Mesendoderm (in vitro differentiated cells): ENCODE data around the gene KRTAP10-3.

ENCODE experiments used
- DNase-seq: peaks from one replicate; pipeline ENCODE4 v3.0.0; 2013
- H2AK5ac ChIP-seq: 2 replicates; pipeline ENCODE4 v1.6.1; 2013; ENCODE audit warnings: low read length, inconsistent platforms
- H2BK120ac ChIP-seq: 2 replicates; pipeline ENCODE4 v1.6.1; 2013; ENCODE audit warnings: low read depth, mild to moderate bottlenecking, low read length, moderate library complexity, mixed read lengths
- H2BK15ac ChIP-seq: replicated peaks from 2 replicates; pipeline ENCODE4 v1.6.1; 2013; ENCODE audit warnings: low read depth, mild to moderate bottlenecking, moderate library complexity
- H2BK5ac ChIP-seq: 2 replicates; pipeline ENCODE4 v1.6.1; 2013; ENCODE audit warnings: low read length, inconsistent platforms
- H3K18ac ChIP-seq: 2 replicates; pipeline ENCODE4 v1.6.1; 2013; ENCODE audit warnings: mild to moderate bottlenecking, low read length, mixed read lengths
- H3K23ac ChIP-seq: one replicate; pipeline ENCODE4 v1.6.1; 2013; ENCODE audit warnings: low read length
- H3K27ac ChIP-seq: 2 replicates; pipeline ENCODE4 v1.5.1; 2013; ENCODE audit warnings: low read depth, mild to moderate bottlenecking, inconsistent platforms, low read length, moderate library complexity
- H3K27me3 ChIP-seq: 2 replicates; pipeline ENCODE4 v1.6.1; 2013; ENCODE audit warnings: low read length, control low read depth, mild to moderate bottlenecking, inconsistent platforms; ENCODE audit not compliant: insufficient read depth, poor library complexity
- H3K36me3 ChIP-seq: 2 replicates; pipeline ENCODE4 v1.6.1; 2013; ENCODE audit warnings: low read length, inconsistent platforms; ENCODE audit not compliant: control insufficient read depth, insufficient read depth
- H3K4ac ChIP-seq: one replicate; pipeline ENCODE4 v1.6.1; 2013; ENCODE audit warnings: low read depth, mild to moderate bottlenecking, low read length, moderate library complexity
- H3K4me1 ChIP-seq: 2 replicates; pipeline ENCODE4 v1.6.1; 2013; ENCODE audit warnings: low read depth, low read length, inconsistent platforms; ENCODE audit not compliant: control insufficient read depth
- H3K4me2 ChIP-seq: 2 replicates; pipeline ENCODE4 v1.6.1; 2013; ENCODE audit warnings: low read length
- H3K4me3 ChIP-seq: 2 replicates; pipeline ENCODE4 v1.5.1; 2013; ENCODE audit warnings: mild to moderate bottlenecking, low read length
- H3K56ac ChIP-seq: one replicate; pipeline ENCODE4 v1.6.1; 2013; ENCODE audit warnings: low read length
- H3K79me1 ChIP-seq: 2 replicates; pipeline ENCODE4 v1.6.1; 2013; ENCODE audit warnings: low read length, inconsistent platforms
- H3K79me2 ChIP-seq: 2 replicates; pipeline ENCODE4 v1.6.1; 2013; ENCODE audit warnings: mild to moderate bottlenecking, low read length; ENCODE audit not compliant: control insufficient read depth, insufficient read depth
- H3K9ac ChIP-seq: 2 replicates; pipeline ENCODE4 v1.6.1; 2013; ENCODE audit warnings: low read length, inconsistent platforms
- H4K5ac ChIP-seq: one replicate; pipeline ENCODE4 v1.6.1; 2013; ENCODE audit warnings: low read length
- H4K8ac ChIP-seq: one replicate; pipeline ENCODE4 v1.6.1; 2013; ENCODE audit warnings: low read depth, mild to moderate bottlenecking, control low read depth, low read length, moderate library complexity
- WGBS: extraction: QIAGEN DNeasy Blood & Tissue Kit; methylation state at CpG from one replicate; pipeline ENCODE4 v1.1.7; 2013; ENCODE audit warnings: low lambda C conversion rate, missing lambda C conversion rate; ENCODE audit not compliant: insufficient coverage; ENCODE audit errors: extremely low coverage; 5-methylcytosine and 5-hydroxymethylcytosine counted together

Gene KRTAP10-3

GRCh38 chr21:44521301-44521927 is 37.2 kb downstream of the KRTAP10-3 start:
- H2BK120ac ChIP-seq = no peak overlapping the region
- H3K79me1 ChIP-seq = no peaks in the 10 kb centered on the region
- H3K18ac ChIP-seq = no peak overlapping the region
- H2BK5ac ChIP-seq = no peak overlapping the region
- no peaks in the 10 kb centered on the region for H3K27me3 ChIP-seq
- H2AK5ac ChIP-seq = no peak overlapping the region
- H3K4ac ChIP-seq = no peak overlapping the region
- no peak overlapping the region for H2BK15ac ChIP-seq
- H4K5ac ChIP-seq = no peak overlapping the region
- H3K4me3 ChIP-seq = no peak overlapping the region
- no peak overlapping the region for H3K9ac ChIP-seq
- no peak overlapping the region for H3K56ac ChIP-seq
- H3K4me1 ChIP-seq = no peaks in the 10 kb centered on the region
- WGBS = no CpG with 5 or more reads among the region's 22 CpGs
- peaks cover 4% of the 10 kb centered on the region for H3K36me3 ChIP-seq
- DNase-seq = no peak
- H4K8ac ChIP-seq = no peak overlapping the region
- H3K27ac ChIP-seq = no peak overlapping the region
- no peak overlapping the region for H3K4me2 ChIP-seq
- H3K79me2 ChIP-seq = no peaks in the 10 kb centered on the region
- no peak overlapping the region for H3K23ac ChIP-seq

- Histone ChIP-seq H2BK120ac (no peak overlapping the region), H3K18ac (no peak overlapping the region), H3K4me2 (no peak overlapping the region), H3K79me1 (no peaks in the 10 kb centered on the region), H3K27me3 (no peaks in the 10 kb centered on the region), H2BK5ac (no peak overlapping the region), H3K4me1 (no peaks in the 10 kb centered on the region), H4K5ac (no peak overlapping the region), H3K56ac (no peak overlapping the region), H4K8ac (no peak overlapping the region), H2BK15ac (no peak overlapping the region), H3K23ac (no peak overlapping the region), H3K79me2 (no peaks in the 10 kb centered on the region), H3K4ac (no peak overlapping the region), H3K9ac (no peak overlapping the region), H2AK5ac (no peak overlapping the region), H3K27ac (no peak overlapping the region), H3K36me3 (peaks cover 4% of the 10 kb centered on the region), H3K4me3 (no peak overlapping the region)
- DNase-seq = peak; percentile 48
- no CpG with 5 or more reads among the region's 31 CpGs for WGBS
Measured at GRCh38 chr21:44520326-44521300, 38.0 kb downstream of the KRTAP10-3 start.

GRCh38 chr21:44519346-44520325 is 39.0 kb downstream of the KRTAP10-3 start:
- Histone ChIP-seq H4K8ac (no peak overlapping the region), H2AK5ac (no peak overlapping the region), H3K9ac (no peak overlapping the region), H3K23ac (no peak overlapping the region), H3K4me3 (no peak overlapping the region), H3K4me1 (no peaks in the 10 kb centered on the region), H2BK15ac (no peak overlapping the region), H3K79me1 (no peaks in the 10 kb centered on the region), H3K4ac (no peak overlapping the region), H3K4me2 (no peak overlapping the region), H4K5ac (no peak overlapping the region), H3K18ac (no peak overlapping the region), H3K36me3 (peaks cover 4% of the 10 kb centered on the region), H2BK5ac (no peak overlapping the region), H3K79me2 (no peaks in the 10 kb centered on the region), H2BK120ac (no peak overlapping the region), H3K27ac (no peak overlapping the region), H3K27me3 (no peaks in the 10 kb centered on the region), H3K56ac (no peak overlapping the region)
- DNase-seq = no peak
- WGBS = no CpG with 5 or more reads among the region's 28 CpGs

- no peak overlapping the region for H3K4ac ChIP-seq
- no peaks in the 10 kb centered on the region for H3K79me2 ChIP-seq
- no peak overlapping the region for H3K23ac ChIP-seq
- no peak overlapping the region for H2BK120ac ChIP-seq
- no peak overlapping the region for H4K5ac ChIP-seq
- H3K79me1 ChIP-seq = no peaks in the 10 kb centered on the region
- no CpG with 5 or more reads among the region's 12 CpGs for WGBS
- H3K9ac ChIP-seq = no peak overlapping the region
- H3K36me3 ChIP-seq = no peaks in the 10 kb centered on the region
- no peak overlapping the region for H3K27ac ChIP-seq
- no peak overlapping the region for H3K4me3 ChIP-seq
- H3K4me2 ChIP-seq = no peak overlapping the region
- no peaks in the 10 kb centered on the region for H3K27me3 ChIP-seq
- no peak overlapping the region for H2BK15ac ChIP-seq
- no peak for DNase-seq
- H2BK5ac ChIP-seq = no peak overlapping the region
- no peak overlapping the region for H3K18ac ChIP-seq
- H2AK5ac ChIP-seq = no peak overlapping the region
- H3K56ac ChIP-seq = no peak overlapping the region
- no peaks in the 10 kb centered on the region for H3K4me1 ChIP-seq
- no peak overlapping the region for H4K8ac ChIP-seq
Measured at GRCh38 chr21:44518686-44519085, 39.9 kb downstream of the KRTAP10-3 start.

- Histone ChIP-seq H3K56ac (no peak overlapping the region), H2BK5ac (no peak overlapping the region), H3K4me2 (no peak overlapping the region), H4K5ac (no peak overlapping the region), H3K27ac (no peak overlapping the region), H2BK120ac (no peak overlapping the region), H3K9ac (no peak overlapping the region), H3K79me2 (no peaks in the 10 kb centered on the region), H3K4me1 (no peaks in the 10 kb centered on the region), H3K4me3 (no peak overlapping the region), H3K79me1 (no peaks in the 10 kb centered on the region), H3K23ac (no peak overlapping the region), H4K8ac (no peak overlapping the region), H2AK5ac (no peak overlapping the region), H2BK15ac (no peak overlapping the region), H3K27me3 (no peaks in the 10 kb centered on the region), H3K18ac (no peak overlapping the region), H3K4ac (no peak overlapping the region), H3K36me3 (no peaks in the 10 kb centered on the region)
- DNase-seq = peak; percentile 85
- WGBS = no CpG with 5 or more reads among the region's 15 CpGs
Measured at GRCh38 chr21:44517175-44517899, 41.3 kb downstream of the KRTAP10-3 start.
